Head of caudate nucleus (tissue), 42 donors: ENCODE data around the gene PACSIN3.

Source experiments
- DNase-seq, 42 donors: peaks; one replicate each; pipeline versions ENCODE4 v3.0.0 to v3.0.0-alpha.2; 2020 to 2021; ENCODE audit warnings: mixed read lengths in 7 of 42
- intact Hi-C: fragments of 100-400 bp; cut with DNase I; formaldehyde crosslinking; loops from one replicate; pipeline ENCODE4 v1.15.0; 2022

Gene PACSIN3

GRCh38 chr11:47161134-47161854 lies 24.9 kb downstream of the PACSIN3 start:
- peak in 41 of 42 donors; percentile 18 to 87 (median 73) for DNase-seq
- intact Hi-C loops, result no loop called here

GRCh38 chr11:47160753-47161133 lies 25.5 kb downstream of the PACSIN3 start:
- intact Hi-C loops, result no loop called here
- no peak for DNase-seq

GRCh38 chr11:47158242-47158641 lies 28.0 kb downstream of the PACSIN3 start:
- DNase-seq, result peak in 13 of 42 donors; percentile 27 to 73 (median 54)

GRCh38 chr11:47157805-47158204 lies 28.4 kb downstream of the PACSIN3 start:
- intact Hi-C loops, result no loop called here

More at GRCh38 chr11:47158242-47158641, 28.0 kb downstream of the PACSIN3 start:
- intact Hi-C loops, result no loop called here

GRCh38 chr11:47156951-47157350 lies 29.3 kb downstream of the PACSIN3 start:
- DNase-seq, result no peak
- intact Hi-C loops, result no loop called here

More at GRCh38 chr11:47157805-47158204, 28.4 kb downstream of the PACSIN3 start:
- DNase-seq, result no peak

- intact Hi-C loops, result no loop called here
- DNase-seq, result no peak
Measured at GRCh38 chr11:47156333-47156732, 29.9 kb downstream of the PACSIN3 start.

GRCh38 chr11:47155879-47156278 lies 30.4 kb downstream of the PACSIN3 start:
- DNase-seq, result no peak
- intact Hi-C loops, result no loop called here

- peak in 1 of 42 donors; percentile 57 for DNase-seq
- intact Hi-C loops, result no loop called here
Measured at GRCh38 chr11:47154616-47155570, 31.3 kb downstream of the PACSIN3 start.

GRCh38 chr11:47152953-47153950 lies 33.0 kb downstream of the PACSIN3 start:
- intact Hi-C loops, result loop anchor here (2.0 kb wide), 1 partner anchor 264 kb away; no protein-coding TSS in a partner anchor
- DNase-seq, result peak; percentile 65 to 96 (median 90)

- no peak for DNase-seq
- intact Hi-C loops, result loop anchor here (2.0 kb wide), 1 partner anchor 264 kb away; no protein-coding TSS in a partner anchor
Measured at GRCh38 chr11:47152126-47152952, 33.9 kb downstream of the PACSIN3 start.

- no peak for DNase-seq
Measured at GRCh38 chr11:47149782-47150181, 36.5 kb downstream of the PACSIN3 start.

GRCh38 chr11:47148903-47149531 lies 37.2 kb downstream of the PACSIN3 start:
- peak in 22 of 42 donors; percentile 26 to 76 (median 52) for DNase-seq
- intact Hi-C loops, result no loop called here

More at GRCh38 chr11:47149782-47150181, 36.5 kb downstream of the PACSIN3 start:
- intact Hi-C loops, result no loop called here

- intact Hi-C loops, result no loop called here
- no peak for DNase-seq
Measured at GRCh38 chr11:47148270-47148669, 38.0 kb downstream of the PACSIN3 start.

GRCh38 chr11:47147681-47148080 lies 38.6 kb downstream of the PACSIN3 start:
- intact Hi-C loops, result no loop called here
- no peak for DNase-seq

GRCh38 chr11:47147250-47147649 lies 39.0 kb downstream of the PACSIN3 start:
- intact Hi-C loops, result no loop called here
- no peak for DNase-seq

- intact Hi-C loops, result no loop called here
- no peak for DNase-seq
Measured at GRCh38 chr11:47144541-47144940, 41.7 kb downstream of the PACSIN3 start.

- DNase-seq, result no peak
- intact Hi-C loops, result no loop called here
Measured at GRCh38 chr11:47143322-47143721, 42.9 kb downstream of the PACSIN3 start.
